GM03348 (cell line): ENCODE data around the gene PIGZ.

Source experiments
- DNase-seq: peaks from one replicate; pipeline ENCODE4 v3.0.0; 2012; ENCODE audit warnings: low spot score

The PIGZ gene

DNA sequence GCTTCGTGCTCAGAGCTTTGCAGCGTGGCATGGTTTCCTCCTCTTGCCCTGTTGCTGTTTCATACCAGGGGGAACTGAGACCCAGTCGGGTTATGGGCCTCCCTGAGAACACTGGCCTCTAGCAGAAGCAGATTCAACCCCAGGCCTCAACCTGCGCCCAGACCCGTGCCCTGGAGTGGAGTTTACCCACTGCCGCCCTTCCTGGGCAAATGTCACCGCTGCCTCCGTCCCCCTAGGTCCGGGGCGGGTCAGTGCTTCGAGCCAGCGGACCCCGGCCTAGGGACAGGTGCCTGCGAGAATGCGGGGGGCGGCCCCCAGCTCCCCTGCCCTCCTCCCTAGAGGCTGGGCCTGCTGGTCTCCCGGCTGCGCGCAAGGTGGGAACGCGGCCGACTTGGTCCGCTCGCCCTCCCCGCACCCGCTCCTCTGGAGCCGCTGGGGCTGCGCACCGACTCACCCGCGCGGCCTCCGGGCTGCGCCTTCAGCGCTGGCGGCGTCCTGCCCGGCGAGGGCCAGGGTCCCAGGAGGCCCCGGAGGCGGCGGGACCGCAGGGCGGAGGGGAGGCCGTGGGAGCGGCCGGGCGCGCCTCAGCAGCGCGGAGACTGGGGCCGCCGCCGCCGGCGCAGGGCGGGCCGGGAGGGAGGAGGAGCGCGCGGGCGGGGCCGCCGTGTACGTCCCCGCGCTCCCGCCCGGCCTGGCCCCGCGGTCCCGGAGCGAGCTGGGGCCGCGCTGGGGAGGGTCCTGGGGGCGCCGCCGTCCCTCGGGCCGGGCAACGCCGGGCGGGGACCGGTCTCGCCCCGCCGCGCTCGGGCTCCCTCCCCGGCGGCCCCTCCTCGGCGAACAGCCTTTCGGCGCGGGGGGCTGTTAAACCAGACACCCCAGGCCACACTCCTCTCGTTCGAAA is at the start of gene PIGZ:
Gene PIGZ (minus strand): TSS at position 601 of the 901 bp plus-strand sequence. CDS start 16,802 bp downstream, outside the sequence.
- peak; percentile 89 for DNase-seq

- no peak for DNase-seq
Measured at GRCh38 chr3:197017003-197017402, 48.4 kb upstream of the PIGZ start.

DNA sequence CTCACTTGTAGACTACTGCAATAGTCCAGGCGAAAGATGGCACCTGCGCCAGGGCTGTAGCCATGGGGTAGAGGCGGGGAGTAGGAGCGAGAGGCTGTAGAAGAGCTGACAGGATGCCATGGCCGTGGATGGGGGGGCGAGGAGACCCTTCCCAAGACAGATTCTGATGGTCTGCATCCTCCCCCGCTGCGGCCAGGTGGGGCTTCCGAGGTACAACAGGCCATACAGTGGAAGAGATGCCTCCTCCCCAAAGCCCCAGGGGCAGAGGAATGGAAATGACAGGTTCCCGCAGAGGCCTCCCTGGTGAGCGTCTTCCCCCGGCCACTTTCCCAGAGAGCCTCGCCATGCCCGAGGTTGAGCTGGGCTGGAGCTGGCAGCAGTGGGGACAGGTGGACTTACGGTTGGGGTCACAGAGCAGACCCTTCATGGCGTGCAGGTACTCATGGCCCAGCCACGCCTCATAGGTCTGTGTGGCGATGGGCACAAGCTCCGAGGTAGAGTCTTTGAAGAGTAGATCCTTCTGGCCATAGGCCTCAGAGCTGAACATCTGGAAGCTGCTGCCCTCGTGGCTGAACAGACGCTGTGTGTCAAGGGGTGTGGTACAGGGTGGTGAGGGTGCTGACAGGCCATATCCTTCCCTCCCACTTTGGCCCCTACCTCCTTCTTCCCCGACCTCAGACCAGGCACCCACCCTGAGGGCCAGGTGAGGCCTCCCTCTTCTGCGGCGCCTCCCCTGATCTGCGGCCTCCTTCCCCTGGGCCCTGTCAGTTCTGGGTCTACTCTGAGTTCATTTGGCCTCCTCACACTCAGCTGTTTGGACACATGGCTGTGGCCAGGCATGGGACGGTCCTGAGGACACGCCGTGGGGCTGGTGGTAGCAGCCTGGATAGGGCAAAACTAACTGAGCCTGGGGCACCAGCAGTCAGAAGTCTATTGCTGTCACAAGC is 47.4 kb upstream of the PIGZ start:
- no peak for DNase-seq

GRCh38 chr3:197014942-197015575 is 46.4 kb upstream of the PIGZ start:
- DNase-seq: no peak

DNA sequence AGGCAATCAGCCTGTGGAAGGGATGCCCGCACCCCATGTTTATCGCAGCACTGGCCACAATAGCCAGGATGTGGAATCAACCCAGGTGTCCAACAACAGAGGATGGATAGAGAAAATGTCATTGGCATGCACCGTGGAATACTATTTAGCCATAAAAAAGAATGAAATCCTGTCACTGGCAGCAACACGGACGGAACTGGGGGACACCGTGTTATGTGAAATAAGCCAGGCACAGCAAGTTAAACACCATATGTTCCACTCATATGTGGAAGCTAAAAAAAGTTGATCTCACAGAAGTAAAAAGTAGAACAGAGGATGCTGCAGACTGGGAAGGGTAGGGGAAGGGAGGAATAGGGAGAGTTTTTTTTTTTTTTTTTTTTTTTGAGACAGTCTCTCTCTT is 45.4 kb upstream of the PIGZ start:
- DNase-seq: no peak

- DNase-seq: no peak
Measured at GRCh38 chr3:197012540-197012883, 43.9 kb upstream of the PIGZ start.

- DNase-seq: no peak
Measured at GRCh38 chr3:197011780-197012539, 43.3 kb upstream of the PIGZ start.

- DNase-seq: no peak
Measured at GRCh38 chr3:197010556-197011351, 42.1 kb upstream of the PIGZ start.

DNA sequence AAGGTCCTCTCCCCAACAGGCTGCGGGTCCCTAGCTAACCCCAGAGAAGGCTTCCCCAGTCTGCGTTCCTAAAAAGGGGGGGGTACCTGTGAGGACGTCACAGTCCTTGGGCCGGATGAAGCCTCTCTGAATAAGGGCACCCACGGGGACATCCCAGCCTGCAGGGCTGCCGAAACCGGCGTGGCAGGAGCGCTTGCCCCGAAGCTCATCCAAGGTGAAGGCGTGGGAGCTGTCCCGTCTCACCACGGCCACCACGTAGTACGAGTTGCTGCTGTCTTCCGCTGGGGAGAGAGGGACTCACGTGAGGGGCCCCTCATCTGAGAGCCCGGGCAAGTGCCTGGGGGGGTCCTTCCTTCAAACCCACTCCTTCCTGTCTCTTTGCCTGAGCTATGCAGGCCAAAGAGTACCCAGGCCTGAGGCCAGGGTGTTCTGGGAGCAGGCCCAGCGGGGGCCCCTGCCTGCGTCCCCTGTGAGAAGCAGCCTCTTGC is 40.9 kb upstream of the PIGZ start:
- DNase-seq: no peak

GRCh38 chr3:197008436-197009209 is 40.0 kb upstream of the PIGZ start:
- no peak for DNase-seq

DNA sequence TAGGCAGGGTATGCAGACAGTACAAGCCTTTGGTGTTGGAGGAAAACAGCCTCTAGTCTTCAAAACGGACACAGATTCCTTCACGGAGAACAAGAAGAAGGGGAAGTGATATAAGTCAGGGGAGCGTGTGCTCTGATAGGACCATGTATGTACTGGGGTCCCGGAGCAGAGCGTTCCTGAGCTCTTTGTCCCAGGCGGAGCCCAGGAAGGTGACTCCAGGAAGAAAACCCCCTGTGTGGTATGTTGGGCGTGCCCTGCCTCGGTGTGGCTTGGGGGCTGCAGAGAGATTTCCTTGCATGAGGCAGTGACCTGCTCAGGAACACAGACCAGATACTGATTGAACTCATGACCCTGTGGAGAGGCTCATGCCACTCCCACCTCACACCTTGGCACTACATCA is 39.3 kb upstream of the PIGZ start:
- no peak for DNase-seq

DNA sequence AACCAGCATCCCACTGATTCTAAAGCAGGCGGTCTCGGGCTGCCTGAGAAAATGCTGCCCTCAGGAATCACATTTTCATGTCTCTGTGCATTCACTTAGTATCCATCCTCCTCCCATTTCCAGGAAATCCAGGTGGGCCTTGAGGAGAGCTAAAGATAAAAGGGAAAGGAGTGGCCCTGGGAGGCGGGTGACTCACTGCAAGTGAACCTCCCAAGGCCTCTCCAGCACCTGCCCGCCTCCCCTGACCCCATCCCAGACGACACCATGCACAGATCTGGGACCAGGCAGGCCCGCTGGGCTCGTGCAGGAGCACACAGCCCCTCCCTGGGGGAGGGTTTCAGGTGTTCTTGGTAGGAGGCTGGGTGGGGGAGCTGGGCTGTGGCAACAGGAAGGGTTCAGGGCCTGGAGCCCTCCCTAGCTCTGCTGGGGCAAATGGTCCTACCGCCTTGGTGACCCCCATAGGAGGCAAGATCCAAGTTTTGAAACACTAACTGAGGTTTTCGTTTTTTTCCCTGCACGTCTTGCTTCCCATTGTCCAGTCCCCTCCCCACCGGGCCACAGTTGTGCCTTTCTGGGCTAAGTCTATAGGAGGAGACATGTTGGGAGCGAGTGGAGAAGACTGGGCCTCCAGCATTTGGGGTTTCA is 38.8 kb upstream of the PIGZ start:
- DNase-seq: no peak

GRCh38 chr3:197006860-197007259 is 38.2 kb upstream of the PIGZ start:
- no peak for DNase-seq

DNA sequence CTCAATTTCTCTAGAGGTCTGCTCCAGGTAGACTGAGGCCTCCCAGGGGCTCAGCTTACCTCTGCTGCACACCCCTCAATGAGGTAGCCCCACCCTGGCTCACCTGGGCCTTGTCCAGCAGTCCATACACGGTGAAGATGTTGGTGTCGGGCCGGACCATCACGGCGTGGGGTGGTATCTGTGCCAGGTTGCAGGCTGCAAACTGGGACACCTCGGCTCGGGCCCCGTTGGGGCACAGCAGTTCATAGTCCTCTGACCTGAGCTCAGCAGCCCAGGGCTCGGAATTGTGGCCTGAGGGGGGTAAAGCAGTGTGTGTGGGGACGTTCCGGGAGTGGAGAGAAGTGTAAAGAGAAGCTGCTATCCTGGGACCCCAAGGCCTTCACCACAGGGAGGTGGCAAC is 37.8 kb upstream of the PIGZ start:
- DNase-seq: no peak

GRCh38 chr3:197003461-197004385 is 35.1 kb upstream of the PIGZ start:
- DNase-seq: no peak

DNA sequence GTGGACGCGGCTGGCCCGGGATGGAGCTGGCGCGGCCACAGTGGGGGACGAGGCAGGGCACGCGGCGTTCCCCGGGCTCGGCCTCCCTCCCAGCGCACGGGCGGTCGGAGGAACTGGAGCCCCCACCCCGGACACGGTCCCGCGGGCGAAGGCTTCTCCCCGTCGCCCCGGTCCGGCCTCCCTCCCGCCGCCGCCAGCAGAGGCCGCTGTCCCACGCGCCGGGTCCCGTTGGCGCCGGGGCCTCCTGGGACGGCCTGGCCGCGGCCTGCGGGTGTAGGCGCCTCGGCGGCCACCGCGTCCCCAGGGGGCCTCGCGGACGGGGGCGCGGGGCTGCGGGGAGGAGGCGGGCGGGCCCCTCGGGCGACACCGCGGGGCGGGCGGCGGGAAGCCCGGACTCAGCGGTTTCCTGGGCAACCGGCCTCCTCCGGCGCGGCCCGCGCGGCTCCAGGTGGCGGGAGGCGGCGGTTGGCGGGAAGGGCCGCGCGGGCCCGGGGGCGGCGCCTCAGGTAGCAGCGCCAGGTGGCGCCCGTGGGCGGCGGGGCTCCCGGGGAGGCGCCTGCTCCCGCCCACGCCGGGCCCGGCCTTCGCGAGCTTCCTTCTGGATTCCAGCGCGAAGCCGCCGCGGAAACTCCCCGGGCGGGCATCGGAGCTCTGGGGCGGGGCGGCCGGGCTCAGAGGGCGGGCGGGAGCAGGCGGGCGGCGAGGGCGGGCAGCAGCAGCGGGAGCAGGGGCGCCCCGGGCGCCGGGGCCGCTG is 34.2 kb upstream of the PIGZ start:
- DNase-seq: peak; percentile 96

GRCh38 chr3:197001972-197002700 is 33.5 kb upstream of the PIGZ start:
- DNase-seq: peak; percentile 62
